K562 (cell line): ENCODE results near the gene ZNF490. TPM values are rescaled to one million over a fixed set of nuclear protein-coding genes. Genes with fewer than 3 reads are reported as not detected.
A peak's percentile ranks its signal among the peaks of the same experiment; 100 is the strongest.

Experiments used
- ATF1 ChIP-seq, 2 experiments: fragments of 450-650 bp in 1 of 2; IDR thresholded peaks; 2 replicates each; pipeline ENCODE4 v1.6.1; 2016; ENCODE audit warnings: missing compliant biosample characterization in 1 of 2, missing genetic modification characterization in 1 of 2
- BRCA1 ChIP-seq, 2 experiments: fragments of 450-650 bp in 1 of 2; sonication (generic) in 1 of 2; formaldehyde crosslinking in 1 of 2; IDR thresholded peaks; 2 replicates each; pipeline versions ENCODE4 v1.5.0 to v1.6.1; 2017 to 2020; ENCODE audit warnings: mild to moderate bottlenecking in 1 of 2, missing genetic modification reagents in 1 of 2
- E2F6 ChIP-seq, 2 experiments: IDR thresholded peaks; 2 replicates each; pipeline ENCODE4 v1.6.1; 2011; ENCODE audit warnings: borderline replicate concordance in 1 of 2, control low read depth in 1 of 2, low read depth in 1 of 2, low read length in 1 of 2, mild to moderate bottlenecking in 1 of 2, mixed read lengths in 1 of 2, moderate library complexity in 1 of 2; ENCODE audit not compliant: insufficient read depth in 1 of 2, insufficient read length in 1 of 2, poor library complexity in 1 of 2, severe bottlenecking in 1 of 2; ENCODE audit errors: extremely low read depth in 1 of 2
- KAT8 ChIP-seq: fragments of 450-650 bp; IDR thresholded peaks from 2 replicates; pipeline ENCODE4 v1.6.1; 2016; ENCODE audit warnings: low read depth, mild to moderate bottlenecking
- MGA ChIP-seq: fragments of 450-650 bp; IDR thresholded peaks from 2 replicates; pipeline ENCODE4 v1.6.1; 2016; ENCODE audit warnings: mild to moderate bottlenecking, moderate library complexity
- MTA3 ChIP-seq: fragments of 450-650 bp; formaldehyde crosslinking; IDR thresholded peaks from 2 replicates; pipeline ENCODE4 v1.6.1; 2017; ENCODE audit warnings: mild to moderate bottlenecking, borderline replicate concordance
- PHB ChIP-seq: fragments of 250-450 bp; sonication (Bioruptor Pico); IDR thresholded peaks from 2 replicates; pipeline ENCODE4 v1.5.0; 2021
- RBM25 ChIP-seq: fragments of 200-400 bp; formaldehyde crosslinking; IDR thresholded peaks from 2 replicates; pipeline ENCODE4 v1.6.1; 2018; ENCODE audit warnings: low read length, low read depth, moderate library complexity; ENCODE audit not compliant: severe bottlenecking
- YY1 ChIP-seq, 3 experiments: IDR thresholded peaks; 2 replicates each; pipeline ENCODE4 v1.6.1; 2011; ENCODE audit warnings: low read length in 2 of 3, mild to moderate bottlenecking in 2 of 3, moderate library complexity in 2 of 3, borderline replicate concordance in 1 of 3, control low read depth in 1 of 3, low read depth in 1 of 3; ENCODE audit not compliant: insufficient read depth in 3 of 3, insufficient replicate concordance in 2 of 3, control insufficient read depth in 1 of 3, insufficient read length in 1 of 3; ENCODE audit errors: extremely low read depth in 1 of 3
- polyA plus RNA-seq, 8 experiments: library from polyadenylated mRNA; depleted of rRNA in 4 of 8; stranded (reverse) in 5 of 8; unstranded in 3 of 8; fragments of >200 nt; fragmentation: Nextera tagmentation in 2 of 8; fragmentation: Illumina TruSeq in 1 of 8; extraction: Ambion mirVana in 2 of 8; extraction: Trizol in 1 of 8; gene quantifications; 2 replicates each; pipeline versions ENCODE4 v1.2.1 to v1.2.3, GENCODE V29; 2011 to 2014; ENCODE audit warnings: inconsistent platforms in 1 of 8, missing spikeins in 1 of 8
- total RNA-seq, 7 experiments: library from RNA; depleted of rRNA in 6 of 7; stranded (reverse); fragments of >200 nt in 6 of 7; fragmentation: Illumina TruSeq in 2 of 7; extraction: Trizol in 2 of 7; gene quantifications; 2 replicates each; pipeline versions ENCODE4 v1.2.1 to v1.2.3, GENCODE V29; 2011 to 2021; ENCODE audit warnings: low replicate concordance in 1 of 7
- TF ChIP-seq, protein P1 (sequence below): fragments of 250-450 bp; sonication (Bioruptor Pico); IDR thresholded peaks from 2 replicates; pipeline ENCODE4 v1.4.0; 2020; ENCODE audit warnings: mild to moderate bottlenecking, moderate library complexity

ZNF490 gene
- total and polyA plus RNA-seq, 9 of the 15 experiments (the other 6 are each of a cell fraction or from before 2014, with no cell fraction given): 0.90 to 8.3 (median 4.4) TPM

GRCh38 chr19:12610540-12611360, at the start of gene ZNF490, which contains the start of gene ZNF791 (continued):
- TF ChIP-seq KAT8: peak; percentile 29; the same call in 1 of the 2 replicates
- no peak for TF ChIP-seq MGA
- TF ChIP-seq PHB (CRISPR knock-in tag): no peak
- TF ChIP-seq BRCA1 (IDR thresholded peaks at IDR 0.05): no peak
- no peak for TF ChIP-seq BRCA1 (CRISPR knock-in tag; IDR thresholded peaks at IDR 0.05)
- TF ChIP-seq YY1 (IDR thresholded peaks at IDR 0.05; ENCODE audit: borderline replicate concordance in 1 of 3, control insufficient read depth in 1 of 3, extremely low read depth in 1 of 3, insufficient read depth in 3 of 3, insufficient read length in 1 of 3, insufficient replicate concordance in 2 of 3, low read depth in 1 of 3, low read length in 2 of 3): peak in 1 of 3 experiments; percentile 50
- peak; percentile 63 for TF ChIP-seq ATF1 (CRISPR knock-in tag; IDR thresholded peaks at IDR 0.05)
- TF ChIP-seq ATF1 (tag; IDR thresholded peaks at IDR 0.05): peak; percentile 98
- TF ChIP-seq RBM25: no peak
- peak; percentile 75; the same call in 1 of the 2 replicates for TF ChIP-seq MTA3
- no peak for TF ChIP-seq E2F6 (IDR thresholded peaks at IDR 0.05; ENCODE audit: borderline replicate concordance in 1 of 2, extremely low read depth in 1 of 2, insufficient read depth in 1 of 2, insufficient read length in 1 of 2, low read depth in 1 of 2, low read length in 1 of 2, poor library complexity in 1 of 2, severe bottlenecking in 1 of 2)
- TF ChIP-seq, protein P1, sequence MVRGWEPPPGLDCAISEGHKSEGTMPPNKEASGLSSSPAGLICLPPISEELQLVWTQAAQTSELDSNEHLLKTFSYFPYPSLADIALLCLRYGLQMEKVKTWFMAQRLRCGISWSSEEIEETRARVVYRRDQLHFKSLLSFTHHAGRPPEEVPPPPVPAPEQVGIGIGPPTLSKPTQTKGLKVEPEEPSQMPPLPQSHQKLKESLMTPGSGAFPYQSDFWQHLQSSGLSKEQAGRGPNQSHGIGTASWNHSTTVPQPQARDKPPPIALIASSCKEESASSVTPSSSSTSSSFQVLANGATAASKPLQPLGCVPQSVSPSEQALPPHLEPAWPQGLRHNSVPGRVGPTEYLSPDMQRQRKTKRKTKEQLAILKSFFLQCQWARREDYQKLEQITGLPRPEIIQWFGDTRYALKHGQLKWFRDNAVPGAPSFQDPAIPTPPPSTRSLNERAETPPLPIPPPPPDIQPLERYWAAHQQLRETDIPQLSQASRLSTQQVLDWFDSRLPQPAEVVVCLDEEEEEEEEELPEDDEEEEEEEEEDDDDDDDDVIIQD (CRISPR knock-in tag): no peak
